DND-41 (cell line): ENCODE data around the gene PGPEP1.
A peak's percentile ranks its signal among the peaks of the same experiment; 100 is the strongest.

Experiments
- ATAC-seq: fragments of 200-7000 bp; cut with Tn5 transposase; 3 replicates; pipeline ENCODE4 v1.9.1; 2021; ENCODE audit warnings: low read depth; ENCODE audit not compliant: insufficient read depth
- DNase-seq: peaks from one replicate; pipeline ENCODE4 v3.0.0-alpha.2; 2020
- H2AFZ ChIP-seq: 2 replicates; pipeline ENCODE4 v1.6.0; 2012; ENCODE audit warnings: low read depth, low read length
- H3K27ac ChIP-seq: 2 replicates; pipeline ENCODE4 v1.5.1; 2012; ENCODE audit warnings: low read length, inconsistent platforms
- H3K27me3 ChIP-seq: fragments of 200-600 bp; sonication (generic); 2 replicates; pipeline ENCODE4 v1.6.0; 2012; ENCODE audit warnings: low read length, mild to moderate bottlenecking, inconsistent platforms; ENCODE audit not compliant: insufficient read depth, poor library complexity
- H3K36me3 ChIP-seq: 2 replicates; pipeline ENCODE4 v1.5.1; 2012; ENCODE audit warnings: low read length, inconsistent platforms; ENCODE audit not compliant: insufficient read depth
- H3K4me1 ChIP-seq: 2 replicates; pipeline ENCODE4 v1.5.1; 2012; ENCODE audit warnings: mild to moderate bottlenecking, low read length; ENCODE audit not compliant: insufficient read depth
- H3K4me2 ChIP-seq: 2 replicates; pipeline ENCODE4 v1.6.0; 2012; ENCODE audit warnings: mild to moderate bottlenecking, moderate library complexity, low read length, inconsistent platforms; ENCODE audit not compliant: insufficient read depth
- H3K4me3 ChIP-seq, 2 experiments: fragments of 200-600 bp in 1 of 2; shearing (Covaris generic) in 1 of 2; 2 replicates each; pipeline ENCODE4 v1.5.1; 2012 to 2016; ENCODE audit warnings: inconsistent platforms in 2 of 2, low read length in 2 of 2, mild to moderate bottlenecking in 2 of 2, low read depth in 1 of 2, moderate library complexity in 1 of 2
- H3K79me2 ChIP-seq: 2 replicates; pipeline ENCODE4 v1.6.0; 2012; ENCODE audit warnings: low read length, inconsistent platforms; ENCODE audit not compliant: insufficient read depth
- H3K9ac ChIP-seq: 2 replicates; pipeline ENCODE4 v1.6.0; 2012; ENCODE audit warnings: low read depth, mild to moderate bottlenecking, inconsistent platforms, low read length, moderate library complexity
- H3K9me3 ChIP-seq: 2 replicates; pipeline ENCODE4 v1.5.1; 2012; ENCODE audit warnings: low read length, moderate library complexity, mild to moderate bottlenecking, inconsistent platforms; ENCODE audit not compliant: insufficient read depth, severe bottlenecking
- H4K20me1 ChIP-seq: 2 replicates; pipeline ENCODE4 v1.6.0; 2012; ENCODE audit warnings: low read length; ENCODE audit not compliant: insufficient read depth
- CTCF ChIP-seq: IDR thresholded peaks from 2 replicates; pipeline ENCODE4 v1.5.1; 2012; ENCODE audit warnings: borderline replicate concordance, low read length, moderate library complexity, mild to moderate bottlenecking; ENCODE audit not compliant: poor library complexity, severe bottlenecking; ENCODE audit errors: extremely low read depth
- EZH2 ChIP-seq: IDR thresholded peaks from 3 replicates; pipeline ENCODE4 v1.6.1; 2012; ENCODE audit warnings: borderline replicate concordance, low read depth, mild to moderate bottlenecking, moderate library complexity, low read length, inconsistent platforms; ENCODE audit not compliant: severe bottlenecking

PGPEP1 gene

DNA sequence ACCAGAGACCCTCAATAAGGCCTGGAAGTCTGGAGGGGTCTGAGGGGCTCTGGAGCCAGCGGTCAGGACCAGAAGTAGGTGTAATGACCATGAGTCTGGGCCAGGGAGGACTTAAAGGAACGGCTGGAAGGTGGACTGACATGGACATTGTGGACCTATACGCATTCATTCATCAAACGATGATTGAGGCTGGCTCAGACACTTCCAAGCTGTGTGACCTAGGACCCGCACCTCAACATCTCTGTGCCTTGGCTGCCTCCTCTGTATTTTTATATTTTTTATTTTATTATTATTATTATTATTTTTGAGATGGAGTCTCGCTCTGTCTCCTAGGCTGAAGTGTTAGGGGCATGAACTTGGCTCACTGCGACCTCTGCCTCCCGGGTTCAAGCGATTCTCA is 66.4 kb downstream of the PGPEP1 start:
- H3K9me3 ChIP-seq: no peaks in the 10 kb centered on the region
- no peak overlapping the region for H3K4me3 ChIP-seq
- no peak overlapping the region for H2AFZ ChIP-seq
- ATAC-seq: no peak
- H3K79me2 ChIP-seq: no peaks in the 10 kb centered on the region
- H4K20me1 ChIP-seq: no peaks in the 10 kb centered on the region
- no peaks in the 10 kb centered on the region for H3K36me3 ChIP-seq
- no peak for TF ChIP-seq CTCF
- no peak for TF ChIP-seq EZH2
- H3K9ac ChIP-seq: no peak overlapping the region
- no peak overlapping the region for H3K4me2 ChIP-seq
- H3K27ac ChIP-seq: no peak overlapping the region
- DNase-seq: no peak
- no peaks in the 10 kb centered on the region for H3K27me3 ChIP-seq
- H3K4me1 ChIP-seq: no peaks in the 10 kb centered on the region

DNA sequence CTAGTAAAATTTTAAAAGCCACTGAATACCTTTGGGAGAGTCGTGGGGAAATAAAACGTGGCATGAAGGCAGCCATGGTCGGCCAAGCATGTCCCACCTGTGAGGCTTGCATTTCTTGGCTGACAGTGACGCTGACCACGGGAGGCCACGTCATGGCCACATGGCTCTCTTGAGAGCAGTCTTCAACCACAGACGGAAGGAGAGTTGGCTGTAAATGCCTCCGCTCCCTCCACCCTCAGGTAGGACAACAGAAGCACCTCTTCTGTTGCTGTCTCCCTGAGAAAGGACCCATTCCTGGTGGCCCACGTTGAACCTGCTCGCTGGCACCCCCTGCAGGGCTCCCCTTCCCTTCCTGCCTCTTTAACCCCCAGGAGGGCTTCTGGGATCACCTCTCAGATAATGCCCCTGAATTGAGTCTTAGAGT is 67.7 kb downstream of the PGPEP1 start:
- H3K27ac ChIP-seq: no peak overlapping the region
- no peaks in the 10 kb centered on the region for H4K20me1 ChIP-seq
- no peaks in the 10 kb centered on the region for H3K27me3 ChIP-seq
- DNase-seq: peak; percentile 50
- no peak overlapping the region for H3K4me2 ChIP-seq
- H3K36me3 ChIP-seq: no peaks in the 10 kb centered on the region
- no peak overlapping the region for H2AFZ ChIP-seq
- ATAC-seq: 0 out of 3 replicates have a peak, but pooled peaks have one; percentile 43
- TF ChIP-seq EZH2: no peak
- TF ChIP-seq CTCF: peak; percentile 64
- no peak overlapping the region for H3K9ac ChIP-seq
- no peaks in the 10 kb centered on the region for H3K4me1 ChIP-seq
- no peaks in the 10 kb centered on the region for H3K9me3 ChIP-seq
- no peak overlapping the region for H3K4me3 ChIP-seq
- no peaks in the 10 kb centered on the region for H3K79me2 ChIP-seq

DNA sequence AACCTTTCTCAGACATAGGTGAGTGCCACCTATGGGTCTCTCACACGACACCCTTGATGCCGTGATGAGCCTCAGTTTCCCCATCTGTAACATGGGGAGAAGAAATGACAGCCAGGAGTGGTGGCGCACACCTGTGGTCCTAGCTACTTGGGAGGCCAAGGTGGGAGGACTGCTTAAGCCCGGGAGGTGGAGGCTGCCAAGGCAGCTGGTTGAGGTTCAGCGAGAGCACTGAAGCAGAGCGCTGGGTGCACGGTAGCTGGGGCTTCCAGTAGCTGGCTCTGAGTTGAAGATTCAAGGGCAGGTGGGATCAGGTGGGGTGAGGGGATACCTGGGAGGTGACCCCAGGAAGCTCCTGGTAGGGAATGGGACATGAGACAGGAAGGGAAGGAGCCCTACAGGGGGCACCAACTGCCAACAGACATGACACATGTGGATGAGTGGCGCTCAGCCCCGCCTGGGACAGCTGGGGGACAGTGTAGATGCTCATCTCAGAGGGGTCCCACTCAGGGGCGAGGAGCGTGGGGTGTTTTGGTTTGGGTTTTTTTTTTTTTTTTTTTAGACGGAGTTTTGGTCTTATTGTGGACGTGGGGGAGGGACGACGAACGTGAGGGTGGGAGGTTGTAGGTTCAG is 72.3 kb downstream of the PGPEP1 start:
- Histone ChIP-seq H3K4me1 (peaks cover 39% of the 10 kb centered on the region), H3K9ac (no peak overlapping the region), H2AFZ (no peak overlapping the region), H3K4me3 (no peak overlapping the region), H3K36me3 (no peaks in the 10 kb centered on the region), H3K79me2 (no peaks in the 10 kb centered on the region), H3K27ac (no peak overlapping the region), H3K4me2 (no peak overlapping the region), H3K27me3 (peaks cover 23% of the 10 kb centered on the region), H3K9me3 (no peaks in the 10 kb centered on the region), H4K20me1 (no peaks in the 10 kb centered on the region; the same call in 1 of the 2 replicates)
- ATAC-seq (no peak), DNase-seq (no peak)
- TF ChIP-seq EZH2: no peak

GRCh38 chr19:18414504-18415177 is 74.2 kb downstream of the PGPEP1 start:
- peaks cover 53% of the 10 kb centered on the region for H3K4me1 ChIP-seq
- DNase-seq (no peak), ATAC-seq (no peak)
- H3K4me3 ChIP-seq: peak overlapping the region in 1 of 2 experiments; percentile 44; a peak in 2 of 4 replicates
- peak overlapping the region; percentile 24 for H3K27ac ChIP-seq
- no peaks in the 10 kb centered on the region for H3K36me3 ChIP-seq
- H3K4me2 ChIP-seq: peak overlapping the region; percentile 88
- no peak overlapping the region for H2AFZ ChIP-seq
- H3K79me2 ChIP-seq: peaks cover 6% of the 10 kb centered on the region
- H3K9ac ChIP-seq: peak overlapping the region; percentile 37
- H3K9me3 ChIP-seq: no peaks in the 10 kb centered on the region
- H3K27me3 ChIP-seq: peaks cover 27% of the 10 kb centered on the region
- TF ChIP-seq CTCF: no peak
- no peak for TF ChIP-seq EZH2
- peaks cover 8% of the 10 kb centered on the region; the same call in 1 of the 2 replicates for H4K20me1 ChIP-seq
